ENCODE results near the gene KCNK10. TPM values are rescaled to one million over a fixed set of nuclear protein-coding genes. Genes with fewer than 3 reads are reported as not detected.

Gene KCNK10
- total and polyA plus RNA-seq, 2 of the 8 experiments (the other 6 are each of a cell fraction or from before 2014, with no cell fraction given), result 0.45 to 0.63 TPM

DNA sequence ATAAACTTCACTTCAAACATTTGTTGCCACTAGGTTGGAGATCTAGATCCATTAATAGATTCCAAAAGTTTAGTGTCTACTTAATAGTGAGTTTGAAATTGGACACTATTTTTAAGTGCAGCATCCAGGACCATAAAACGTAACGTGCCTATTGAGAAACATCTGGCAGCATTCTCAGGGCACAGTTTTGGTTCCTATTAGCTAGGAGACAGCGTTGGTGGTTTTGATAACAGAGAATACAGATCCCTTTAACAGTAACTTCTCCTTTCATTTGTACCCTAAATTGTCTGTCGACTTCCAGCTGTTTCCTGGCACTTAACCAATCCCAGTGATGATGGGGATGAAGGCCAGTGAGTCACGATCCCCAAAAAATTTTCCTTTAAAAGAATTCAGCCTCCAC is 25.8 kb downstream of the KCNK10 start (continued):
- no peak for TF ChIP-seq EP300 (IDR thresholded peaks at IDR 0.05; ENCODE audit: borderline replicate concordance in 1 of 2, low read depth in 2 of 2, low read length in 2 of 2)

Measured in H1 (cell line).